Hematopoietic multipotent progenitor cell (in vitro differentiated cells): Measurements from ENCODE around the gene CHIA. TPM values are rescaled to one million over a fixed set of nuclear protein-coding genes. Genes with fewer than 3 reads are reported as not detected.
"Not testable (repeated sequence)": the region's sequence is repeated elsewhere in the genome, so short reads cannot be mapped to it uniquely, and the experiment has no call there.

Experiments used
- DNase-seq, 3 donors: peaks; one replicate each; pipeline ENCODE4 v3.0.0-alpha.2; 2011 to 2015; ENCODE audit warnings: low read depth in 2 of 3, low spot score in 2 of 3
- total RNA-seq: library from RNA; depleted of rRNA; stranded (reverse); fragments of >200 nt; gene quantifications from one replicate; pipeline ENCODE4 v1.2.3, GENCODE V29; 2012

The CHIA gene
- total RNA-seq, 1 donor: not detected

DNA sequence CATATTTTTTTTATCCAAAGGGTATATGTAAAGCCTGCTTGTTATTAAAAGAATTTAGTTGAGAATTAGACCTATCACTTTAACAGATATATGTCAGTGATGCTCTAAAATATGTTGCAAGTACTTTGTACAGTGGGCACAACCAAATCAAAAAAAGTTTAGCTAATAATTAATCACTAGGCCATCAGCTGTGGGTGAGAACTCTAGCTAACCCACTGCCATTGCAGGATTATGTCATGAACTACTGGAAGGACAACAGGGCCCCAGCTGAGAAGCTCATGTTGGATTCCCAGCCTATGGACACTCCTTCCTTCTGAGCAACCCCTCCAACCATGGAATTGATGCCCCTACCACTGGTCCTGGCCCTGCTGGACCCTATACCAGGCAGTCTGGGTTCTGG is 6.8 kb upstream of the CHIA start:
- no peak for DNase-seq

- no peak for DNase-seq
Measured at GRCh38 chr1:111285879-111286278, 4.8 kb upstream of the CHIA start.

GRCh38 chr1:111286912-111287311 is 3.7 kb upstream of the CHIA start:
- DNase-seq: no peak

DNA sequence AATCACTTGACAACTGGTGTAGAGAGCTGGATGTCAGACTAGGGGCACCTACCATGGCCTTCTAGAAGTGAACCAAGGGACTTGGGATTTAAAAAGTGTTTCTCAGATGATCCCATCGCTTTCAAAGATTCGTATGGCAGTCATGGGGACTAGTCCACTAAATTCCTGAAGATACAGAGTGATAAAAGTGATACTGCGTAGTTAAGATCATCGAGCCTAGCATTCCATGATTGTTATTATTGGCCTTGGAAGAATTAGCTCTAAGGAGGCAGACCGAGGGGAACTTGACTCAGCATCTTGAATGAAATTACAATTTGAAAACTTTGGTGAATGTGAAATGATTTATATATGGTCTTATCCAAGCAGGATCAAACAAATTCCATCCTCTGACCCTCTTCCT is 1.3 kb upstream of the CHIA start:
- DNase-seq: no peak

- DNase-seq: no peak
Measured at GRCh38 chr1:111290104-111290503, 547 bp upstream of the CHIA start.

GRCh38 chr1:111294390-111294789 is 3.7 kb downstream of the CHIA start:
- no peak for DNase-seq

- no peak for DNase-seq
Measured at GRCh38 chr1:111302374-111302773, 11.7 kb downstream of the CHIA start.

DNA sequence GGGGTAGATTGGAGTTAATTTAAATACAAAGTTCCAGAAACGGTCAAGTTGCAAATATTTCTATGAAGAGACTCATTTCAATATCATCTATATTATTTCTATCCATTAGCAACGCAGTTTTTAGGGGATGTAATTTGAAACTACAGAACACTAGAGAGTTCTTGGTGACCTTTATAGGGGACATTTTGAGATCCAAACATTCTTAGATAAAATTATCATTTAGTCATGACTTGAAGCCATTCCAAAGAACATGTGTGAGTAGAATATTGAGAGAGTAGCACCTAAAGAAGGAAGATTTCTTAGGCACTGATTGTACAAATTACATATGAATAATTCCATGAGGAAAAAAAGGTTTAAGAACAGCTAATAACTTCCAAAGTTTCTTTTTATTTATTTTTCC is 19.0 kb downstream of the CHIA start:
- no peak for DNase-seq

DNA sequence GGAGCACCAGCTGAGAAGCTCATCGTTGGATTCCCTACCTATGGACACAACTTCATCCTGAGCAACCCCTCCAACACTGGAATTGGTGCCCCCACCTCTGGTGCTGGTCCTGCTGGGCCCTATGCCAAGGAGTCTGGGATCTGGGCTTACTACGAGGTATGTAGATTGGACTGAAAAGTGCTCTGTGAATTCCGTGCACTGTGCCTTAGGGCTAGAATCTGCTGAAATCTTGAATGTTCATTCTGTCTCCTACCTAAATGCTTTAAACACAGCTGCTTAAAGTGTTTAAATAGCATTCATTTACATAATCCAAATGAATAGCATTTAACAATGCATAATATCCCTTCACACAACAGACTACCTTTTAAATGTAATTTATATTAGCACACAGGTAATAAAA is 27.9 kb downstream of the CHIA start:
- DNase-seq: no peak

DNA sequence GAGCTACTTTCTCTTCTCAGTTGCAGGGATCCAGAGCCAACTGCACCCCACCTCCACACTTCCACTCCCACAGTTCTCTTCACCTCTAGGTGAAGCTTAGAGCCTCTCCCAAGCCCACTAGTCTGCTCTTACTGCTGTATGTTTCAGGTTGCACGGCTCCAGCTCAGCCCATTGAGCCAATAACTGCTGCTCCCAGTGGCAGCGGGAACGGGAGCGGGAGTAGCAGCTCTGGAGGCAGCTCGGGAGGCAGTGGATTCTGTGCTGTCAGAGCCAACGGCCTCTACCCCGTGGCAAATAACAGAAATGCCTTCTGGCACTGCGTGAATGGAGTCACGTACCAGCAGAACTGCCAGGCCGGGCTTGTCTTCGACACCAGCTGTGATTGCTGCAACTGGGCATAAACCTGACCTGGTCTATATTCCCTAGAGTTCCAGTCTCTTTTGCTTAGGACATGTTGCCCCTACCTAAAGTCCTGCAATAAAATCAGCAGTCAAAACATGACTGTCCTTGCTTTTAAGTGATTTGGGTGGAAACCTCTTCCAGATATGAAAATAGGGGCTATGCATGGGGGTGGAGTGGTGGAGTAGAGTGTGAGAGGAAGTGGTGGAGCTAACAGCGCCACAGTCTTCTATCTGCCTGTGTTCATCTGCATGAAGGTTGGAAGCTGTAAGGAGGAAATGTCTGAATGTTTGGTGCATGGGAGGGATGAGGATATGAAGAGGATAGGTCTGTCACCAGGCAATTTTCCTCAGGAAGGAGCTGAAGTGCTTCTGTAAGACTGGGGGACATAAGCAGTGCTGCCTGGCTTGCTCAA is 29.6 kb downstream of the CHIA start:
- no peak for DNase-seq

GRCh38 chr1:111323231-111323630 is 32.6 kb downstream of the CHIA start:
- no peak for DNase-seq

GRCh38 chr1:111332190-111332589 is 41.5 kb downstream of the CHIA start:
- DNase-seq: no peak

DNA sequence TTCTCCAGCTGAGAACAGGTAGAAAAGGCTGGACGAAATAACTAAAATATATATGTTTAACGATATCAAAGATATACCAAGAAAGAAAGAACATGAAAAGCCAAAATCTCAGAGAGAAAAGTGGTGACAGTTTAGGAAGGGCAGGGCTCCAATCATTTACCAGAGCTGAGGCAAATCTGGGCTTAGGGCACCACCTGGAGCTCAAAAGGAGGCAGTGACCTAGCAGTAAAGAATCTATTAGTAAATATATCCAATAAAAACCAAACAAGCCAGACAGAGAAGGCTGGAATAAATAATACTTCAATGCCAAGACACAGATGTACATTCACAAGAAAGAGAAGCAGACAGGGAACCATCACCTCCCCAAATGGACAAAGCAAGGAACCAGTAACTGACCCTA is 43.5 kb downstream of the CHIA start:
- peak; percentile 29 to 36 (median 33) for DNase-seq

DNA sequence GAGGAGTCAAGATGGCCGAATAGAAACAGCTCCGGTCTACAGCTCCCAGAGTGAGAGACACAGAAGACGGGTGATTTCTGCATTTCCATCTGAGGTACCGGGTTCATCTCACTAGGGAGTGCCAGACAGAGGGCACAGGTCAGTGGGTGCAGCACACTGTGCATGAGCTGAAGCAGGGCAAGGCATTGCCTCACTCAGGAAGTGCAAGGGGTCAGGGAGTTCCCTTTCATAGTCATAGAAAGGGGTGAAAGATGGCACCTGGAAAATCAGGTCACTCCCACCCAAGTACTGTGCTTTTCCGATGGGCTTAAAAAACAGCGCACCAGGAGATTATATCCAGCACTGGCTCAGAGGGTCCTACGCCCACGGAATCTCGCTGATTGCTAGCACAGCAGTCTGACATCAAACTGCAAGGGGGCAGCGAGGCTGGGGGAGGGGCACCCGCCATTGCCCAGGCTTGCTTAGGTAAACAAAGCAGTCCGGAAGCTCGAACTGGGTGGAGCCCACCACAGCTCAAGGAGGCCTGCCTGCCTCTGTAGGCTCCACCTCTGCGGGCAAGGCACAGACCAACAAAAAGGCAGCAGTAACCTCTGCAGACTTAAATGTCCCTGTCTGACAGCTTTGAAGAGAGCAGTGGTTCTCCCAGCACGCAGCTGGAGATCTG is 44.7 kb downstream of the CHIA start:
- DNase-seq: not testable (repeated sequence)

GRCh38 chr1:111338849-111339248 is 48.2 kb downstream of the CHIA start:
- DNase-seq: not testable (repeated sequence)

DNA sequence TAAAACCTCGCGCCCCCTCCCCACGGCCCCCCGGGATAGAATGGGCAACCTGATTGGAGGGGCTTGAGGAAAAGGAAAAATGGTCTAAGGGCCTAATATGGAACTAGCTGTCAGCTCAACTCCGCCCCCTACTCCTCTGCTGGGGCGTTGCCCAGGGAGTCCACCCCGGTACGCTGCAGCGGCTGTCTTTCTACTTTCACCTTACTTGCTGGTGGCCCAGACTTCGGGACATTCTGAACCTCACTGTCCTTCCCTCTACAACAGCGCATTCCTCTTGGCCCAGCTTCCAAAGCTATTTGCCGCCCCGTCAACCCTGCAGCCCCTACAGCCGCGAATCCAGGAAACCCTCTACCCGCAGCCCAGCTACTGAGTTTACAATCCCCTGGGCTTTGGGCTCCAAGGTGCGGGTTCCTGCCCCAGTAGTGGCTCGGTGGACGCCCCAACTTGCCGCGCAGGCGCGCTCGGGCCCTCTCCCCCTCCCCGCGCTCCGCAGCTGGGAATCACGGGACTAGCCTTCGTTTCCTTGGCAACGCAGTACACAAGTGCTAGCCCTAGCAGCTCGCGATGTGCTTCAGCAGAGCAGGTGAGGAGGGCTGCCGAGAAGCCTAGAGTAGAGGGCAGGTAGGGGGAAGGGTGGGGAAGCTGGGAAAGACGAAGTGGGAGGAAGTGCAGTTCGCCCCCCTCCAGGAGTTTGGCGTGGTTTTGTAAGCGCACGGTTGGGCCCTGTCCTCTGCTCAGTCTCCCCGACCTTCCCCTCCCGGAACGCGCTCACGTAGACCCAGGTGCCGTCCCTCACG is 55.6 kb downstream of the CHIA start:
- DNase-seq: peak; percentile 78 to 95 (median 93)

DNA sequence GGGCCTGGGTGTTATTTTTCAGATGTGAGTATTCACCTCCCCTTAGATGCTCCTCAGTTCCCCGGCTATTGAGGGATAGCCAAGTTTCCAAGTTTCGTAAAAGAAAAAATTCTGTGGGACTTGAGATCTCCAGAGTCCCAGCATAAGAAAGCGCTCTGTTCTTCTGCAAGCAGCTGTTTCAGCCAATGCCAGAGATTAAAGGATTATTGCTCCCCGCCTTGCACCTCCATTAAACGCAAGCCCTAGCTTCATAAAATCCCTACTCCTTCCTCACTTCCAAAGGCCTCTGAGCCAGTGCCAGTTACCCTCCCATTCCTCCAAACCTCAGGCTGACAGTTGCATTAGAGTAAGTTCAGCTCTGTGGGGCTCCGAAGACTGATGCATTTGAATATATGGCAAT is 56.4 kb downstream of the CHIA start:
- no peak for DNase-seq

GRCh38 chr1:111351700-111352099 is 61.0 kb downstream of the CHIA start:
- DNase-seq: no peak

DNA sequence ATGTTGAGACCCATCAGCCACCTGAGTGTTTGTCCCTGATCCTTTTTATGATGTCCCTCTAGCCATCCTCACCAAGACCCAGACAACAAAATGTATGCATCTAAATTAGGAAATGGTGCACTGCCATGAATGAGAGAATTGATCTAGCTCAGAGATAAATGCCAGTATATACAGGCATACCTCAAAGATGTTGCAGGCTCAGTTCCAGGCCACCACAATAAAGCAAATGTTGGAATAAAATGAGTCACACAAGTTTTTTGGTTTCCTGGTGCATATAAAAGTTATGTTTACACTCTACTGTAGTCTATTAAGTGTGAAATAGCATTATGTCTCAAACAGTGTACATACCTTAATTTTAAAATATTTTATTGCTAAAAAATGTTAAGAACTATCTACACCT is 63.9 kb downstream of the CHIA start:
- no peak for DNase-seq

DNA sequence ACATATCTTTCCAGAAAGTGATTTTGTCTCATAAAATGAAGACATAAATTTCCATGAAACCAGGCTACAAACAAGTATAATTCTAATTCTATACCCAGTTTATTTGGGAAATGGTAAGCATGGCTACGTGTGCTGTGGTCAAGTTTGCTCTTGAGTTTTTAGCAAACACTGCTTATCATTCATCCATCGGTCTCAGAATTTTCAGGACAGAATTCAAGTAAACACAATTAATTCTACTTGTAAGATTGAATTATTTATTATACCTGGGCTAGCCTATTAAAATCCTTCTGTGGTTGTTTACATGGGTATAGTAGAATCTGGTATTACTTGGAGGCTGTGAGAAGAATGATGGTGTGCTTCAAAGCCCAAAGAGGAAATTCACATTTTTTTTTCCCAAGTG is 68.3 kb downstream of the CHIA start:
- no peak for DNase-seq

DNA sequence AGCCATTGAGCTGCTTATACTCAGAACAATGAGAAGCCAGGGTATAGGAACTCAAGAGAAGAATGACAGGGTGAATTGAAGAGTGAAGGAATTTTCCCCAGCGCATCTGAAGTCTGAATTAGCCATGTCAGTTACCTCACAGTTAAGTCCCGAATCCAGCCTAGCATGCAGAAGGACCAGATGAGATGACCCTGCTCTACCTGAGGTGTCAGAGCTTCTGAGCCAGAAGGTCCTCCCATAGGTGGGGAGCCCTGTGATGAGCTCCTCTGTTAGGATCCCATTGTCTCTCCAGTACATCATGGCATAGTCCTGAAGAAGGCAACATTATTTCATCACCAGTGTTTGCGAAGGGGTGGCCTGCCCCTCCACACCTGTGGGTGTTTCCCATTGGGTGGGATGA is 68.7 kb downstream of the CHIA start:
- no peak for DNase-seq

- not testable (repeated sequence) for DNase-seq
Measured at GRCh38 chr1:111360257-111360656, 69.6 kb downstream of the CHIA start.
